Measurements from ENCODE around the gene XXYLT1. TPM values are rescaled to one million over a fixed set of nuclear protein-coding genes. Genes with fewer than 3 reads are reported as not detected.
A peak's percentile ranks its signal among the peaks of the same experiment; 100 is the strongest.

The XXYLT1 gene
- total and polyA plus RNA-seq, 10 donors = 2.7 to 22.3 (median 9.5) TPM

DNA sequence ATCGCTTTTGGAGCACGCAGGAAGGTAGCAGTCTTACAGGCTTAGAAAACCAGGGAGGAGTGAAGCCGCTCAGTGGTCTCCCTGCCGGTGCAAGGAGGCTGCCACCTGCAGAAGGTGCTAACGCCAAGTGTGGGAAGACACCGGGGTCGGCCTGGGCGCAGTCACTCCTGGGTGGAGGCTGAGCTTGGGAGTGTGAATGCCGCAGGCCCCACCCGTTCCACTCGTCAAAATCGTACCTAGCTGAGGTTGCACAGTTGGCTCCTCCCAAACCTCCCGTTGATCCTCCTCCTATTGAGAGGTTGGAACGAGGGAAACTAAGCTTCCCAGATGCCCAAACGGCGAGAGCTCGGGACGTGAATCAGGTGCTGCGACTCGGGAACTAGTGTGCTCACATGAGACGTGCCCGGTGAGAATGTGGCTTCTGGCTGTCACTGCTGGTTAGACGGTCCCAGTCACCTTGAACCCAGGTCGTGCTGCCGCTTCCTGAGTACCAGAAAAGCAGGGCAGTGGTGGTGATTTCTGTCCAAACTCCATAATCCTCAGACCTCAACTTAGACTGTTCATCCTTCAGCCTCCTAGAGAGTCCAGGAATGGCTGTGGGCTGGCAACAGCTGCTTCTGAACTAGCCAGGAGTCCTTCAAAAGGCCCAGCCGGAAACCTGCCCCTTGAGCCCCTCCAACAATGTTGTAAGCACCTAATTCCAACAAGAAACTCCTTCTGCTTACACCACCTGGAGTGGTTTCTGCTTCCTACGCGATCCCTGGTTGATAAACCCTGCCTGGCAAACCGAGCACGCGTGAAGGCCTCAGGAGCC lies 156.0 kb downstream of the XXYLT1 start:
- peak; percentile 74 for DNase-seq
- H3K27ac ChIP-seq = no peak overlapping the region
- WGBS, 5 donors = 84 to 92% (median 85%) methylated on average over 29 to 31 of the region's 31 CpGs
- H3K4me1 ChIP-seq = peaks cover 0 to 34% (median 13%) of the 10 kb centered on the region in 6 donors
- intact Hi-C loops (cut with DNase I; ENCODE audit: low total_unique reads) = no loop called here
- H3K27me3 ChIP-seq (replicated peaks in 1 of 7) = no peaks in the 10 kb centered on the region
- no peaks in the 10 kb centered on the region for H3K9me3 ChIP-seq
- H3K36me3 ChIP-seq = no peaks in the 10 kb centered on the region
- no peak for TF ChIP-seq POLR2A (IDR thresholded peaks at IDR 0.05)
- TF ChIP-seq, protein P1, sequence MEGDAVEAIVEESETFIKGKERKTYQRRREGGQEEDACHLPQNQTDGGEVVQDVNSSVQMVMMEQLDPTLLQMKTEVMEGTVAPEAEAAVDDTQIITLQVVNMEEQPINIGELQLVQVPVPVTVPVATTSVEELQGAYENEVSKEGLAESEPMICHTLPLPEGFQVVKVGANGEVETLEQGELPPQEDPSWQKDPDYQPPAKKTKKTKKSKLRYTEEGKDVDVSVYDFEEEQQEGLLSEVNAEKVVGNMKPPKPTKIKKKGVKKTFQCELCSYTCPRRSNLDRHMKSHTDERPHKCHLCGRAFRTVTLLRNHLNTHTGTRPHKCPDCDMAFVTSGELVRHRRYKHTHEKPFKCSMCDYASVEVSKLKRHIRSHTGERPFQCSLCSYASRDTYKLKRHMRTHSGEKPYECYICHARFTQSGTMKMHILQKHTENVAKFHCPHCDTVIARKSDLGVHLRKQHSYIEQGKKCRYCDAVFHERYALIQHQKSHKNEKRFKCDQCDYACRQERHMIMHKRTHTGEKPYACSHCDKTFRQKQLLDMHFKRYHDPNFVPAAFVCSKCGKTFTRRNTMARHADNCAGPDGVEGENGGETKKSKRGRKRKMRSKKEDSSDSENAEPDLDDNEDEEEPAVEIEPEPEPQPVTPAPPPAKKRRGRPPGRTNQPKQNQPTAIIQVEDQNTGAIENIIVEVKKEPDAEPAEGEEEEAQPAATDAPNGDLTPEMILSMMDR (IDR thresholded peaks at IDR 0.05 in 8 of 11, conservative IDR thresholded peaks at IDR 0.05 in 3 of 11) = no peak
- TF ChIP-seq POLR2AphosphoS5 (IDR thresholded peaks at IDR 0.05) = no peak
- no peak overlapping the region for H3K4me3 ChIP-seq

DNA sequence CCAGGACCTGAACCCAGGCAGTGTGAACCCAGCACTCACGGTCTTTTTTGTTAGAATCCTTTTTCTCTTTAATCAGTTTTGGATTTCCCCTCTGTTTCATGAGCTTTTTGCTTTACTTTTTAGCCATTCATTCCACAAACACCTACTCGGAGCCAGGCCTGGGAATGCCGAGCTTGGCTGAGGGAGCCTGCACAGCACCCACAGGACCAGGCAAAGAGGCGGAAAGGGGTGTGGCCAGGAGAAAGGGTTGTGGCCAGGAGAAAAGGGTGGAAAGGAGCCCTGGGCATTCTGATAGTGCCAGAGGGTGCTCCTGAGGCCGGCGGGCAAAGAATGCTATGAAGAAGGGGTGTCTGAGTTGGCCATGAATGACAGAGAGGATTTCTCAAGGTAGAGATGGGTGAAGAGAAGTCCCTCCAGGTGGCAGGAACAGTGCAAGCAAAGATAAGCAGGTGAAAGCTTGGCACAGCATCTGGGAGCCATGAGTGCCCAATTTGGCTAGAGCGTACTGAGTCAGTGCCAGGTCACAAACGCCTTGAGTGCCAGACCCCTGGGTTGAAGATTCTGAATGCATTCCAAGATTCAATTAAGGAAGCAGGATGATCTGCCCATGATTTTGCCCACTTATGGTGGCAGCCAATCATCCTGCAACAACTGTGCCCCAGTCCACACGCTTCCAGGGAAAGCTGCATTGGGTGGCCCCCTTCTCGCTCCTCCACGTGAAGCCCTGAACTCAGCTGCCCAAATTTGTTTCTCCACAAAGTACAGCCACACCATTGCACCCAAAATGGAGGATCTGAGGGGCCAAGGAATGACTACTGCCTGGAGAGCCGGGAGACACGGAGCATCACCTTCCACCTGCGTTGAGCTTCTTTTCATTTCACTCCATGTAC lies 157.2 kb downstream of the XXYLT1 start:
- intact Hi-C loops (cut with DNase I; ENCODE audit: low total_unique reads) = no loop called here
- WGBS, 5 donors = 88 to 95% (median 92%) methylated on average over 14 of the region's 14 CpGs
- DNase-seq = peak; percentile 49

DNA sequence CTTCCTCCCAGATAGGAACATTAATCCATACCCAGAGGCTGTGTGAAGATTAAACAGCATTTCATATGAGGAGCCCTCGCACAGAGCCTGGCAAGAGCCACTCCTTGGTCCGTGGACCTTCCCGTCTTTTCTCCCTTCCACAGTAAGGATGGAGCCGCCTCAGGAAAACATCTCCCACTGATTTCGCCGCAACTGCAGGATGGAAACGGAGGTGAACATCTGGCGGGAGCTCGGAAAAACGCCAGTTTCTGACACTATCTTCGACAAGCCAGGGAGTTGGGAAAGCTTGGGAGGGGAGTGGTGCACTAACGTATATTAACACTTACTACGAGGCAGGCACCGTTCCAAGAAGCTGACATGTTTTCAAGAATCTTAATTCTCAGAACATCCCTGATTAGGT lies 157.9 kb downstream of the XXYLT1 start:
- Histone ChIP-seq H3K27me3 (replicated peaks in 1 of 7) (no peaks in the 10 kb centered on the region), H3K36me3 (no peaks in the 10 kb centered on the region), H3K27ac (no peak overlapping the region), H3K4me1 (peaks cover 0 to 23% (median 7%) of the 10 kb centered on the region in 6 donors), H3K9me3 (no peaks in the 10 kb centered on the region), H3K4me3 (no peak overlapping the region)
- TF ChIP-seq POLR2A (IDR thresholded peaks at IDR 0.05) (no peak), POLR2AphosphoS5 (IDR thresholded peaks at IDR 0.05) (no peak)
- TF ChIP-seq, protein P1 (IDR thresholded peaks at IDR 0.05 in 8 of 11, conservative IDR thresholded peaks at IDR 0.05 in 3 of 11) = no peak
- 91 to 94% (median 93%) methylated on average over 14 of the region's 14 CpGs for WGBS, 5 donors
- intact Hi-C loops (cut with DNase I; ENCODE audit: low total_unique reads) = no loop called here
- peak; percentile 25 for DNase-seq

More for the DNA sequence above, 157.2 kb downstream of the XXYLT1 start:
- Histone ChIP-seq H3K4me1 (peaks cover 0 to 31% (median 12%) of the 10 kb centered on the region in 6 donors), H3K9me3 (no peaks in the 10 kb centered on the region), H3K27ac (no peak overlapping the region), H3K36me3 (no peaks in the 10 kb centered on the region), H3K27me3 (replicated peaks in 1 of 7) (no peaks in the 10 kb centered on the region), H3K4me3 (no peak overlapping the region)
- TF ChIP-seq, protein P1 (IDR thresholded peaks at IDR 0.05 in 8 of 11, conservative IDR thresholded peaks at IDR 0.05 in 3 of 11) = no peak
- TF ChIP-seq POLR2A (IDR thresholded peaks at IDR 0.05) (no peak), POLR2AphosphoS5 (IDR thresholded peaks at IDR 0.05) (no peak)

Data from spleen (tissue), 11 donors.